Measurements from ENCODE around the gene FADS2.

DNA sequence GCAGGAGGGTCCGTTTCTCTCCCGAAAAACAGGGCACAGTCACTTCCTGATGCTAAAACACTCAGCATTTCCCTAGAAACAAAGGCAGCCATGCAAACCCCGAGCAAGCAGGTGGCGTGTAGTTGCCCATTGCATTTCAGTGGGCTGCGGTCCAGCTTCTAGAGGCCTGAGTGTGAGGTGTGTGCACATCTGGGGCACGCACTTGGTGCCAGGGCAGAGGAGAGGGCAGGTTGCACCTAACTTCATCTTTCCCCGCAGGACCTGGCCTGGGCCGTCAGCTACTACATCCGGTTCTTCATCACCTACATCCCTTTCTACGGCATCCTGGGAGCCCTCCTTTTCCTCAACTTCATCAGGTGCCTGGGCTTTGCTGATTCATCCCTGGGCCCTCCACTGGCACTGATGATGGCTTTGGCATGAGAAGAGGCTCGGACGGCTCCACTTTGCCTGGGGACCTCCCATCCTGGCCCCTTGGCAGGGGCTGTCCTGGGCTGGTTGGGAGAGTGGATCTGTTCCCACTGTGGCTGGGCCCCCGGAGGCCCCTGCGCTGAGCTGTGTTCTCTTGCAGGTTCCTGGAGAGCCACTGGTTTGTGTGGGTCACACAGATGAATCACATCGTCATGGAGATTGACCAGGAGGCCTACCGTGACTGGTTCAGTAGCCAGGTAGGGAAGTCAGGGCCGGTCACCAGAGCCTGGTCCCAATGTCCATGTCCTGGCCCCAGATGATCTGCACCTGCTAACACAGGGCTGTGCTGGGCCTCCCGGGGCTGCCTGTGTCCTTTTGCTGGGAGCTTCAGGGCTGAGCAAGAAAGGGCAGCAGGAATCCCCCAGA is 34.8 kb downstream of the FADS2 start:
- TF ChIP-seq EZH2phosphoT487 (IDR thresholded peaks at IDR 0.05; ENCODE audit: insufficient read depth, low read depth) (no peak), EZH2 (IDR thresholded peaks at IDR 0.05; ENCODE audit: insufficient read depth, poor library complexity, severe bottlenecking) (no peak)

Data from GM23248 (cell line).